ENCODE measurements around the gene NUDT22.

DNA sequence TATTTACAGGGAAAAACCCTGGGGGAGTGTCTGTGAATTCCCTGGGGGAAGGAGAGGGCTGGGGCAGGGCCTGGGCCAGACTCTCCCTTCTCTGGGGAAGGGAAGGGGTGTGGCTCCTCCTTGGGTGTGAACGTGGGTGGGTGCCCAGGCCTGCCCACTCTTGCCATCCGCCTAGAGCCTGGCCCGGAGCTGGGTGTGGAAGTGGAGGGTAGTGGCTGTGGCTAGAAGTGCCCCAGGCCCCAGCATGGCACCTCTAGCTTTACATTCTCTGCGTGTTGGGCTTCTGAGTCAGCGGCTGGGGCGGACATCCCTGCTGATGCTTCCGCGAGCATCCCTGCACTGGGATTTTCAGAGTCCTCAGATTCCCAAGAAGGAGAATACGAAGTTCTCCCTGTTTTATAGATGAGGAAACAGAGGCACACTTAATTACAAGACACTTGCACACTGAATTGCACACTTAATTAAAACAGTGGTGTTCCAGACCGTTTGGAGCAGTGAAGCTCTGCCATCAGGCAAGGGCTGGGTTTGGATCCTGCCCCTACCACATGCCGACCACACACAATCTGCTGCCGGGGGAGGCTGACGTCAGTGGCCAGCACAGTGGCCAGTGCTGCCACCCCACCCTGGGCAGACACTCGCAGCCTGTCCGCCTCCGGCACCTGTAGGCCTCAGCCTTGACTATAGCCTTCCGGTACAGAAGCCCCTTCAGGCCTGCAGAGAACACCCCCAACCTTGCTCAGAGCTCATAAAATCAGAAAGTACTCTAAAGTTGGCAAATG lies 50.8 kb downstream of the NUDT22 start:
- TF ChIP-seq TAF1 (IDR thresholded peaks at IDR 0.05; ENCODE audit: low read depth, low read length) (no peak), POLR2A (IDR thresholded peaks at IDR 0.05; ENCODE audit: low read depth, low read length) (no peak), POLR2AphosphoS5 (IDR thresholded peaks at IDR 0.05; ENCODE audit: low read depth, low read length) (no peak), POU2F2 (IDR thresholded peaks at IDR 0.05; ENCODE audit: low read depth, low read length) (no peak), SPI1 (IDR thresholded peaks at IDR 0.05; ENCODE audit: low read depth, low read length) (no peak), PAX5 (IDR thresholded peaks at IDR 0.05; ENCODE audit: insufficient read depth, low read length, severe bottlenecking) (no peak)
